Calu3 (cell line): Measurements from ENCODE around the gene TPK1. TPM values are rescaled to one million over a fixed set of nuclear protein-coding genes. Genes with fewer than 3 reads are reported as not detected.

Source experiments
- BruUV-seq: library from RNA; stranded (reverse); fragments of 400-500 nt; replicated peaks from 2 replicates; lab custom pipeline; 2021; lab: Mats Ljungman, UMichigan
- CTCF ChIA-PET: fragments of 300-600 bp; sonication (Branson Sonifier 250); formaldehyde crosslinking; loops from one replicate; lab custom pipeline; 2022; ENCODE audit warnings: antibody characterized with exemption; lab: Charles Lee
- DNase-seq: peaks from one replicate; pipeline ENCODE4 v3.0.0; 2022
- H3K27ac Mint-ChIP-seq: one replicate; pipeline ENCODE4 v1.8.0; 2022; ENCODE audit warnings: mixed read lengths; ENCODE audit not compliant: unreplicated experiment
- H3K27me3 Mint-ChIP-seq: one replicate; pipeline ENCODE4 v1.8.0; 2022; ENCODE audit warnings: mixed read lengths; ENCODE audit not compliant: unreplicated experiment
- H3K36me3 Mint-ChIP-seq: one replicate; pipeline ENCODE4 v1.8.0; 2022; ENCODE audit warnings: mild to moderate bottlenecking, moderate library complexity, mixed read lengths; ENCODE audit not compliant: insufficient read depth, unreplicated experiment
- H3K4me1 Mint-ChIP-seq: one replicate; pipeline ENCODE4 v1.8.0; 2022; ENCODE audit warnings: mild to moderate bottlenecking, low read depth, mixed read lengths; ENCODE audit not compliant: unreplicated experiment
- H3K4me3 Mint-ChIP-seq: one replicate; pipeline ENCODE4 v1.8.0; 2022; ENCODE audit warnings: mild to moderate bottlenecking, low read depth, moderate library complexity, mixed read lengths; ENCODE audit not compliant: unreplicated experiment
- H3K9me3 Mint-ChIP-seq: one replicate; pipeline ENCODE4 v1.8.0; 2022; ENCODE audit warnings: low read depth, mixed read lengths; ENCODE audit not compliant: unreplicated experiment
- intact Hi-C: fragments of 100-400 bp; cut with micrococcal nuclease; formaldehyde crosslinking; loops from one replicate; pipeline ENCODE4 v1.10.0; 2022; ENCODE audit not compliant: unreplicated experiment
- total RNA-seq: library from RNA; stranded (reverse); gene quantifications from 2 replicates; pipeline ENCODE4 v1.2.3, GENCODE V29; 2022
- TF ChIP-seq, protein P1 (sequence below): fragments of 200-600 bp; IDR thresholded peaks from one replicate; pipeline ENCODE4 v1.8.0; 2022; ENCODE audit warnings: antibody characterized with exemption; ENCODE audit not compliant: unreplicated experiment

The TPK1 gene
- total RNA-seq, 1 experiment from 2014 or later = 13.2 TPM

DNA sequence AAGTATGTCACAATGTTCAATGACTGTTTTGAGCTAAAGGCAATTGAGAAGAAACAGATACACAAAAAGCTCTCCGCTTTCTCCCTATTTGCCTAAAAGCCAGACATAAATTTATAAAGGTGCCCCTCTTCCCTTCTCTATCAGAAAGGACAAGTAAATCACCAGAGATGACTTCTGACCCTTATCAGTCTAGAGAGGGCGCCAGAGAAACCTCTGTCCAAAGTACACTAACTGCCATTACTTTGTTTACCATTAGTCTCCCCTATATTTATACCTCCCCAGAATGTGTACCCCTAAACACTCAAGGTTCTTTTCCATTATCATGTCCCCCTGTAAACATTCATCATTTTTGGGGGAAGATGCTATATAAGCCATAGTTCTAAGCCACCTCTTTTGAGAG is 49.3 kb downstream of the TPK1 start:
- CTCF ChIA-PET = no interaction called here
- no peak overlapping the region for H3K4me3 Mint-ChIP-seq
- DNase-seq = no peak
- no peaks in the 10 kb centered on the region for H3K9me3 Mint-ChIP-seq
- TF ChIP-seq, protein P1, sequence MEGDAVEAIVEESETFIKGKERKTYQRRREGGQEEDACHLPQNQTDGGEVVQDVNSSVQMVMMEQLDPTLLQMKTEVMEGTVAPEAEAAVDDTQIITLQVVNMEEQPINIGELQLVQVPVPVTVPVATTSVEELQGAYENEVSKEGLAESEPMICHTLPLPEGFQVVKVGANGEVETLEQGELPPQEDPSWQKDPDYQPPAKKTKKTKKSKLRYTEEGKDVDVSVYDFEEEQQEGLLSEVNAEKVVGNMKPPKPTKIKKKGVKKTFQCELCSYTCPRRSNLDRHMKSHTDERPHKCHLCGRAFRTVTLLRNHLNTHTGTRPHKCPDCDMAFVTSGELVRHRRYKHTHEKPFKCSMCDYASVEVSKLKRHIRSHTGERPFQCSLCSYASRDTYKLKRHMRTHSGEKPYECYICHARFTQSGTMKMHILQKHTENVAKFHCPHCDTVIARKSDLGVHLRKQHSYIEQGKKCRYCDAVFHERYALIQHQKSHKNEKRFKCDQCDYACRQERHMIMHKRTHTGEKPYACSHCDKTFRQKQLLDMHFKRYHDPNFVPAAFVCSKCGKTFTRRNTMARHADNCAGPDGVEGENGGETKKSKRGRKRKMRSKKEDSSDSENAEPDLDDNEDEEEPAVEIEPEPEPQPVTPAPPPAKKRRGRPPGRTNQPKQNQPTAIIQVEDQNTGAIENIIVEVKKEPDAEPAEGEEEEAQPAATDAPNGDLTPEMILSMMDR = no peak
- BruUV-seq = no TSS peak
- intact Hi-C loops = no loop called here
- H3K27me3 Mint-ChIP-seq = no peaks in the 10 kb centered on the region
- no peak overlapping the region for H3K27ac Mint-ChIP-seq
- H3K36me3 Mint-ChIP-seq = no peaks in the 10 kb centered on the region
- H3K4me1 Mint-ChIP-seq = no peaks in the 10 kb centered on the region

DNA sequence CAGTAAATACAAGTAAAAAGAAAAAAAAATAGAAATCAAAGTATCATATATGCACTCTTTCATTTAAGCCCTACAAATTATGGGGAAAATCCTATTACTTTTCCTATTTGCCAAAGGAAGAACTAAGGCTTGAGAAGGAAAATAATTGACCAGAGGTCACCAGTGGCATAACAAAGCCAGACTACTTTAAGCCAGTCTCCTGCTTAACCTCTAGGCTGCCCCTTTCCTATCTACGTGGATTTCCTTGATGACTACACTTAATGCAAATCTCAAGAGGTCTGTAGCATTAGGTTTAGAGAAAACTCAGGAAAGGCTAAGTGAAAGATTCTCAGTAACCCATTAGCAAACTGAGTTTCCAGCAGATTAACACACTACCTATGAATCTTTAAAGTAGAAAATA is 49.8 kb downstream of the TPK1 start:
- Mint-ChIP-seq H3K9me3 (no peaks in the 10 kb centered on the region), H3K36me3 (no peaks in the 10 kb centered on the region), H3K4me3 (no peak overlapping the region), H3K27ac (no peak overlapping the region), H3K4me1 (no peaks in the 10 kb centered on the region), H3K27me3 (no peaks in the 10 kb centered on the region)
- DNase-seq = no peak
- no TSS peak for BruUV-seq
- TF ChIP-seq, protein P1 = no peak
- intact Hi-C loops = no loop called here
- CTCF ChIA-PET = no interaction called here

DNA sequence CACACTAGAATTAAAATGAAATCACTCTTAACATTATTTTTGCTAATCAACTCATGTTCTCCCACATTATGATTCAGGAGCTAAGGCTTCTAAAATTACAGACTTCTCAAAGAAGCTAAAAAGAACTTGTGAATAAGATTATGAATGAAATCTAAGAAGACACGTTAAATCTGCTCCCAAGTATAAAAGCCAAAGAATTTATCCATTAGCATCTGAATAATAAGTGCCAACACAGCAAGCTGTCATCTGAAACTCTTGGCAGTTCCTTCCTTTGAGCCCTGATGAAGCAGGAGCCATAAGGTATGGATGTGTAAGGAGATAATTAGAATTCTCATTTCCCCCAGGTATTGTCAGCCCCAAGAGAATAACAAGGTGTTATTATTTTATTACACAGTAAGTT is 50.3 kb downstream of the TPK1 start:
- CTCF ChIA-PET = no interaction called here
- H3K9me3 Mint-ChIP-seq = no peaks in the 10 kb centered on the region
- no peaks in the 10 kb centered on the region for H3K4me1 Mint-ChIP-seq
- no peaks in the 10 kb centered on the region for H3K27me3 Mint-ChIP-seq
- H3K27ac Mint-ChIP-seq = no peak overlapping the region
- no peak overlapping the region for H3K4me3 Mint-ChIP-seq
- TF ChIP-seq, protein P1 = no peak
- intact Hi-C loops = no loop called here
- no TSS peak for BruUV-seq
- H3K36me3 Mint-ChIP-seq = no peaks in the 10 kb centered on the region
- no peak for DNase-seq

DNA sequence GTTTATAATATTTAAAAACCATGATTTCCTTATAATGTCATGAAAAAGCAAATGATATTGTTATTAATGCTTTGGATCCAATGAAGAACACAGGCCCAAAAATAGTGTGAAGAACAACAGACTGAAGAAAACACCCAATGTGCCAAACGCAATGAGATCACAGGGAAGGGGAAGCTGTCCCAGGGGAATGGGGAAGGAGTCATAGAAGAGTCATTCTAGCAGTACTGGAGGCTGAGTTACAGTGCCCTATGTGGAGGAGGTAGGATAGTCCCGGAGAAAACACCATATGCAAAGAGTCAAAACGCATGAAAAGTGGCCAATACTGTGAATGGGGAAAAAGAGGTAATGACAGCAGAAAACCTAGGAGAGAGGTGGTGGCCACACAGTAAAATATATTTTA is 50.9 kb downstream of the TPK1 start:
- H3K27me3 Mint-ChIP-seq = no peaks in the 10 kb centered on the region
- CTCF ChIA-PET = no interaction called here
- no peak overlapping the region for H3K4me3 Mint-ChIP-seq
- no peak for DNase-seq
- TF ChIP-seq, protein P1 = no peak
- BruUV-seq = no TSS peak
- no peaks in the 10 kb centered on the region for H3K9me3 Mint-ChIP-seq
- no peaks in the 10 kb centered on the region for H3K4me1 Mint-ChIP-seq
- no peak overlapping the region for H3K27ac Mint-ChIP-seq
- intact Hi-C loops = no loop called here
- no peaks in the 10 kb centered on the region for H3K36me3 Mint-ChIP-seq
